Measurements from ENCODE around the gene DENND1A. TPM values are rescaled to one million over a fixed set of nuclear protein-coding genes. Genes with fewer than 3 reads are reported as not detected.

DENND1A gene
- total RNA-seq, 2 donors from 2014 or later = 22.8 to 24.4 TPM

DNA sequence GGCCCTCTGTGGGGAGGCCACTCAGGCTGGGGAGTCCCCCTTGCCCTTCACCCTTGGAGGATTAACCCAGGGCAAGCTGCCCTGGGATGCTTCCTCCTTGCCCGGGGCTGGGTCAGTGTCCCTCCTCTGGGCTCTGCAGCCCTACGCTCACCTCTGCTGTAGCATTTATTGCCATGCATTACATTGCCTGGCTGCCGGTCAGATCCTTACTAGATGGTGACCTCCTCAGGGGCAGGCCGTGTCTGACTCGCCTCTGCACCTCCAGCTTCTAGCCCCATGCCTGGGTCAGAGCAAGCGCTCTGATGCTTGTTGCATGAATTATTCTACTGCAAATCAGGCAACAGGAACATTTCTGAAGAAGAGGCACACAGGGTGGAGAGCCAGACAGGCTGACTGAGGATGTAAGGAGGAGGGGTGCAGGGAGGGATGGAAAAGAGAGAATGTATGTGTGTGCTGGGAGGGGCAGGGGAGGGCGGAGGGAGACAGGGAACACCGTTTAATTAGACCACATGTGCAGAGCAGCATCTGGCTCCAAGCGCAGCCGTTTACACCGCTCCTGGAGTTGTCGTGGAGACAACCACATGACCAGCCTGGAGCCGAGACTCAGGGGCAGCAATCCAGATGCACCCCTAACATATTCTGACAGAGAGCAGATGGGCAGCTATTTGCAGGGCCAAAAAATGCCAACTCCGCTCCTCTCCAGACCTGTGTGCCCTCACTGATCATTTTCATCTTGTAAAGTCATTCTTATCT is 456.9 kb downstream of the DENND1A start:
- peak; percentile 41 for DNase-seq (ENCODE audit: low spot score)
- intact Hi-C loops (cut with DNase I) = no loop called here

DNA sequence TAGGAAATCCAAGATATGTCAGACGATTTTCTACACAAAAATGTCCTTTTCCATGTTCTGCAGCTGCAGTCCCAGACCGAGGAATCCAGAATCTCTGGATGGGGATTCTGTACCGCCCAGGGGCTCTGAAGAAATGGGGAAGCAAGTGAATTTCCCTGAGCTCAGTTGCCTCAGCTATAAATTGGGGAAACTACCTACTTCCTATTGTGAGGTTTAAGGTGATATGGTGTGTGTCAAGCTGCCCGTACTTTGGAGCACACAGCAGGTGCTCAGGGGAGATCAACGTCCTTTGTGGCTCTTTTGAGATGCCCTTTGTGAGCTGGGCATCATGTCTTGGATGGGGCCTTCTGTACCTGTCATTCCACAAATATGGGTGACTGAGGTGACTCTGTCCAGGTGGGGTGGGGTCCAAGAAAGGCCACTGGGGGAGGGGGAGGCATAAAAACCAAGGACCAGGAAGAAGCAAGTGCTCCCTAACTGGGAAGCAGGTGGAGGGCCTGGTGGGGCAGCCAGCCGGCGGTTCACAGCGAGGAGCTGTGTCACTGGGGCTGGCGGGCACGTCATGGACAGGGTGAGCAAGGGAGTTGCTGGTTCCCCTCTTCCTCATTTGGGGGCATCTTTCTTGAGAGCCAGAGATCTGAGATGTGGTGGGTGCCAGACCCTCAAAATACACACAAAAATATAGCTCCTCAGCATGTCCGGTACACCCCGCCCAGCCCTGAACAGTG is 457.9 kb downstream of the DENND1A start:
- intact Hi-C loops (cut with DNase I) = no loop called here
- peak; percentile 59 for DNase-seq (ENCODE audit: low spot score)

GRCh38 chr9:123470991-123471770 is 458.7 kb downstream of the DENND1A start:
- intact Hi-C loops (cut with DNase I) = no loop called here
- peak; percentile 46 for DNase-seq (ENCODE audit: low spot score)

GRCh38 chr9:123470121-123470782 is 459.7 kb downstream of the DENND1A start:
- intact Hi-C loops (cut with DNase I) = no loop called here
- DNase-seq (ENCODE audit: low spot score) = no peak

DNA sequence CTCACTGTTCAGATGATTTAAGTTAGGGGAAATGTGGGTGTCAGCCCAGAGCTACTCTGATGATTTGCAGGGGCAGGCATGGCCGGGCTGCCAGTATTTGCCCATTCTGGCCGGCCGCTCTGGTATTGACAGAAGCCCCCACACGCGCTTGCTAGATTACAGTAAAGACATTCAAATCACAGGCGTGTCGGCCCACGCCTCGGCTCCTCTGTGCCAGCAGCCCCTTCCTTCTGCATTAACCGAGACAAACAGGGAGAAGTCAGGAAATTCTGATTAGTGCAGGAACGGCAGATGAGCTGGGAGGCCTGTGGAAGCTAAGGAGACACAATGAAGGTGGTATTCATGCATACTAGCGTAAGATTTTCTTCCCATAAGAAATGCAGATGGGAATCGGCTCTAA is 460.6 kb downstream of the DENND1A start:
- intact Hi-C loops (cut with DNase I) = no loop called here
- DNase-seq (ENCODE audit: low spot score) = no peak

DNA sequence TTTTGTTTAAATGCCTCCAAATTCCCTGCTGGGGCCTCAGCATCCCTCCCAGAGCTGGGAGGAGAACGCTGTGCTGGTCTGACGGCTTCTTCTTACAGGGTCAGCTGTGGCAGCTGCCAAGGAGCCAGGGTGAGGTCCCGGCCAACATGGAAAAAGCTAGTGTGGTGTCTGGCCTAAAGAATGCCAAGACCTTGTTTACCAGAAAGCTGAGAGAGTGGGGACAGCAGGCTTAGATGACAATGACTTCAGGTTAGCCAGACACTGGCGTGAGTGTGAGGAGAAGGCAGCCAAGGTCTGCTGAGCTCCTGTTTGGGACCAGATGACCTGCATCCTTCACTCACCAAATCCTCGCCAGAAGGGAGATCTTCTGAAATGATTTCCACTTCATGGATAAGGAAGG is 461.4 kb downstream of the DENND1A start:
- intact Hi-C loops (cut with DNase I) = no loop called here
- DNase-seq (ENCODE audit: low spot score) = no peak

DNA sequence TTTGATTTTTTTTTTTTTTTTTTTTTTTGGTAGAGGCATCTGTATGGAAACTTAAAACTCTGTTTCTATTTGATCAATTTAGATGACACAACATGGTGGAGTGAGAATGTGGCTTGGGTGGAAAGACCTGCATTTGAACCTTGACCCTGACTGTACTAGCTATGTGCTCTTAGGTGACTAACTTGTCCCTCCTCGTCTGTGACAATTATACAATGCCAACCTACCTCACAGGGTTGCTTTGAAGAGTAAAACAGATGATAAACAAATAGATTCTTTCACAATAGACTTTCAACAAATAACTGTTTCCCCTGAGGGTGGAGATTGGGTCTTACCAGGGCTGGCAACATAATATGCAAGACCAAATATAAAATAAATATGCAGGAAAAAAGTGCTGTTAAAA is 464.6 kb downstream of the DENND1A start:
- no peak for DNase-seq (ENCODE audit: low spot score)
- intact Hi-C loops (cut with DNase I) = no loop called here

- intact Hi-C loops (cut with DNase I) = no loop called here
- no peak for DNase-seq (ENCODE audit: low spot score)
Measured at GRCh38 chr9:123460091-123460490, 469.8 kb downstream of the DENND1A start.

GRCh38 chr9:123457583-123457982 is 472.3 kb downstream of the DENND1A start:
- intact Hi-C loops (cut with DNase I) = no loop called here
- no peak for DNase-seq (ENCODE audit: low spot score)

GRCh38 chr9:123456011-123456410 is 473.9 kb downstream of the DENND1A start:
- intact Hi-C loops (cut with DNase I) = no loop called here
- DNase-seq (ENCODE audit: low spot score) = no peak

DNA sequence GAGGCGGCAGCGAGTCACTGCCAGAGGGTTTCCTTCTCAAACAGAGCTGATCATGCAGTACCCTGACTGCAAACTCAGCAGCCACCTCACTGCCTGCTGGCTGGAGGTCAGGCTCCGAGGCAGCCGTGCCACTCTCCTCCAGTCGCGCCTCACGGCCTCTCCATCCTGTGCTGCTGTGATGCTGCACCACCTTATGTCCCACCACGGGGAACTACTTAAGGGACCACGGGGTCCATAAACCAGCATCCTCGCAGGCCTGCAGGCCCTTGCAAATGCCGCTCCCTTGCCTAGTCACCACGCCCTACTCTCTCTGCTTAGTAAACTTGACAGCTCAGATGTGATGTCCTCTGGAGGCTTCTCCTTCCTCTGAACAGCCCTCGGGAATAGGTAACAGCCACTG is 474.7 kb downstream of the DENND1A start:
- no peak for DNase-seq (ENCODE audit: low spot score)
- intact Hi-C loops (cut with DNase I) = no loop called here

- no peak for DNase-seq (ENCODE audit: low spot score)
- intact Hi-C loops (cut with DNase I) = no loop called here
Measured at GRCh38 chr9:123454361-123454760, 475.6 kb downstream of the DENND1A start.

- no peak for DNase-seq (ENCODE audit: low spot score)
- intact Hi-C loops (cut with DNase I) = no loop called here
Measured at GRCh38 chr9:123453831-123454321, 476.1 kb downstream of the DENND1A start.

DNA sequence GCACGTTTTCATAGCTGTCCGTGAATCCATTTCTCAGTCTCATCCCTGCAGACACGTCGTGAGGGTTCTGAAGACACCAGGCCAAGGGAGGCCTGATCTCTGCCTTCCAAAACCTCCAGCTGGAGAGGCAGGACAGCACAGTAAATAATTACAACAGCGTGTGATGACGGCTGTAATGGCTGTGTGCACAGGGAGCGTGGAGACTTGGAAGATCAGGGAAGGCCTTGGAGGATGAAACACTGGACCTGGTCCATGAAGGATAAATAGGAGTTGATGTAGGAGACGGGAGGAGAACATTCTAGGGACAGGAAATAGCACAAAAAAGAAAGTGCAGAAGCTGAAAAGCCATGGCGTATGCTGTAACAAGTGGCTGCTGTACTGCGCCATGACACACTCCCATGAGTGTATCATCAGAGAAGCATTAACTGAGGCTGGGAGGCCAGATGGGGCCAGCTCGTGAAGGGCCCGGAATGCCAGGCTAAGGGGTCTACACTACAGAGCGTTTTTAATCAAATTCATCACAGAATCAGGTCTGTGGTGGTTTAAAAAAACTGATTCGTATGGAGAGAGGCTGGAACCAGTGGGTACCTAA is 476.8 kb downstream of the DENND1A start:
- intact Hi-C loops (cut with DNase I) = no loop called here

DNA sequence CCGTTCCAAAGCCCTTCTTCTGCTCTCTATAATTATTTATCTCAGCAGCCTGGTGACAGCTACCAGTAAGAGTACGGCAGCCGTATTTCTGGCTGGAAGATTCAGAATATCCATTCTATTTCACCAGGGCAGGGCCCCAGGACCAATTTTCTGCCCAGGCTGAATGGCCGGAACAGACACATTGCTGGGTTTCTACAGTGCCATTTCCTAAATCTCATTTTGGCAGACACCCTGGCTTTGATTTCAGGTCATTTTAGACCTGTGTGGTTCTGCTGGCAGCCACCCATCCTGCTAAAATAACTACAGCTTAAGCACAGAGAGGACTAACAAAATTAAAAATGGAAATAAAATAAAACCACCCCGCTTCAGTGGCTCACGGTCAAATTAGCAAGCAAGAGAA is 478.9 kb downstream of the DENND1A start:
- intact Hi-C loops (cut with DNase I) = loop anchor here in 1 of 2 donors (1.0 kb wide), 1 partner anchor 39 kb away; no protein-coding TSS in a partner anchor
- no peak for DNase-seq (ENCODE audit: low spot score)

More for the DNA sequence above, 476.8 kb downstream of the DENND1A start:
- no peak for DNase-seq (ENCODE audit: low spot score)

- intact Hi-C loops (cut with DNase I) = loop anchor here in 1 of 2 donors (1.0 kb wide), 1 partner anchor 38 kb away; no protein-coding TSS in a partner anchor
- DNase-seq (ENCODE audit: low spot score) = no peak
Measured at GRCh38 chr9:123450098-123450770, 479.7 kb downstream of the DENND1A start.

DNA sequence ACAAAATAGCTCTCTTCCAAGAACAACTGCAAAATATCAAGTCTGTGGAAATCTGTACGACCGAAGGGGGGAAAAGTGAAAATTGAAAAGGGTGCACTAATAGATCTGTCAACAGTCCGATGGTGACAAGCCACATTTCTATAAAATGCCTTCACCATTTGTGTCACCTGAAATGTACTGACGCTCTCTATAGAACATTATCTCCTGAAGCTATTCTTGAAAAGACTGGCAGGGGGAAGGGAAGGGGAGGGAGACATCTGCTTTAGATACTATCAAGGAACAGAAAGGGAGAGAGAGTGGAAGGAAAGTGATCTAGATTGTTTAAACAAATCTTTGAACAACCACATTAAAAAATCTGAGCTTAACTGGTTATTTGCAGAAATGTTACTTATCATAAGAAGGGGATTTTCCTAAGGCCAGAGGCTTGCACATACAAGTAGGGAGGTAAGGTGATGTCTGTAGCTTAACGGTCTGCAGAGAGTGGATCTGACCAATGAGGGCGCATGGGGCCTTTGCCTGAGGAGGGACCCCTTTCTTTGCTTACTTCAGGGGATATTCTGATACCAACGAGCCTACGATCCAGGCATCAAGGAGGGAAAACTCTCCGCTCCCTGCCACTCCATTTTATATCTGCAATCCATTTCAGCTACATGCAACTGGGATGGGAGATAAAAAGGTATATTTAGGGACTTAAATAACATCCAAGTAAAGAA is 481.8 kb downstream of the DENND1A start:
- DNase-seq (ENCODE audit: low spot score) = no peak

More for the DNA sequence above, 481.8 kb downstream of the DENND1A start:
- intact Hi-C loops (cut with DNase I) = no loop called here

All from posterior vena cava (tissue), 2 donors.